SU-DHL-6 (cell line): ENCODE results near the gene HIPK2.

Experiments
- EZH2phosphoT487 ChIP-seq: fragments of 200-600 bp; sonication (generic), shearing (Covaris generic); conservative IDR thresholded peaks from 2 replicates; pipeline ENCODE4 v1.6.1; 2018; ENCODE audit warnings: mild to moderate bottlenecking, antibody characterized with exemption, low read length, moderate library complexity, mixed read lengths
- TF ChIP-seq, protein P1 (sequence below): fragments of 200-600 bp; sonication (generic); IDR thresholded peaks from one replicate; pipeline ENCODE4 v1.5.1; 2017; ENCODE audit warnings: antibody characterized with exemption, mild to moderate bottlenecking, low read length, moderate library complexity; ENCODE audit not compliant: insufficient read depth, poor library complexity, severe bottlenecking

GRCh38 chr7:139641337-139641992 lies 136.3 kb downstream of the HIPK2 start:
- TF ChIP-seq, protein P1, sequence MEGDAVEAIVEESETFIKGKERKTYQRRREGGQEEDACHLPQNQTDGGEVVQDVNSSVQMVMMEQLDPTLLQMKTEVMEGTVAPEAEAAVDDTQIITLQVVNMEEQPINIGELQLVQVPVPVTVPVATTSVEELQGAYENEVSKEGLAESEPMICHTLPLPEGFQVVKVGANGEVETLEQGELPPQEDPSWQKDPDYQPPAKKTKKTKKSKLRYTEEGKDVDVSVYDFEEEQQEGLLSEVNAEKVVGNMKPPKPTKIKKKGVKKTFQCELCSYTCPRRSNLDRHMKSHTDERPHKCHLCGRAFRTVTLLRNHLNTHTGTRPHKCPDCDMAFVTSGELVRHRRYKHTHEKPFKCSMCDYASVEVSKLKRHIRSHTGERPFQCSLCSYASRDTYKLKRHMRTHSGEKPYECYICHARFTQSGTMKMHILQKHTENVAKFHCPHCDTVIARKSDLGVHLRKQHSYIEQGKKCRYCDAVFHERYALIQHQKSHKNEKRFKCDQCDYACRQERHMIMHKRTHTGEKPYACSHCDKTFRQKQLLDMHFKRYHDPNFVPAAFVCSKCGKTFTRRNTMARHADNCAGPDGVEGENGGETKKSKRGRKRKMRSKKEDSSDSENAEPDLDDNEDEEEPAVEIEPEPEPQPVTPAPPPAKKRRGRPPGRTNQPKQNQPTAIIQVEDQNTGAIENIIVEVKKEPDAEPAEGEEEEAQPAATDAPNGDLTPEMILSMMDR: no peak
- no peak for TF ChIP-seq EZH2phosphoT487
